ENCODE measurements around the gene TMED6.

- TF ChIP-seq, protein P1, sequence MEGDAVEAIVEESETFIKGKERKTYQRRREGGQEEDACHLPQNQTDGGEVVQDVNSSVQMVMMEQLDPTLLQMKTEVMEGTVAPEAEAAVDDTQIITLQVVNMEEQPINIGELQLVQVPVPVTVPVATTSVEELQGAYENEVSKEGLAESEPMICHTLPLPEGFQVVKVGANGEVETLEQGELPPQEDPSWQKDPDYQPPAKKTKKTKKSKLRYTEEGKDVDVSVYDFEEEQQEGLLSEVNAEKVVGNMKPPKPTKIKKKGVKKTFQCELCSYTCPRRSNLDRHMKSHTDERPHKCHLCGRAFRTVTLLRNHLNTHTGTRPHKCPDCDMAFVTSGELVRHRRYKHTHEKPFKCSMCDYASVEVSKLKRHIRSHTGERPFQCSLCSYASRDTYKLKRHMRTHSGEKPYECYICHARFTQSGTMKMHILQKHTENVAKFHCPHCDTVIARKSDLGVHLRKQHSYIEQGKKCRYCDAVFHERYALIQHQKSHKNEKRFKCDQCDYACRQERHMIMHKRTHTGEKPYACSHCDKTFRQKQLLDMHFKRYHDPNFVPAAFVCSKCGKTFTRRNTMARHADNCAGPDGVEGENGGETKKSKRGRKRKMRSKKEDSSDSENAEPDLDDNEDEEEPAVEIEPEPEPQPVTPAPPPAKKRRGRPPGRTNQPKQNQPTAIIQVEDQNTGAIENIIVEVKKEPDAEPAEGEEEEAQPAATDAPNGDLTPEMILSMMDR (IDR thresholded peaks at IDR 0.05; ENCODE audit: extremely low read depth in 1 of 2, insufficient read depth in 1 of 2, low read depth in 1 of 2, low read length in 2 of 2), result no peak
- no peak for TF ChIP-seq FOS (IDR thresholded peaks at IDR 0.05; ENCODE audit: borderline replicate concordance, insufficient read depth, low read length)
- no peak for TF ChIP-seq EZH2 (IDR thresholded peaks at IDR 0.05; ENCODE audit: borderline replicate concordance, low read depth, low read length, severe bottlenecking)
- no peak for TF ChIP-seq POLR2AphosphoS5 (IDR thresholded peaks at IDR 0.05; ENCODE audit: insufficient read depth, low read depth, low read length)
- no peak for TF ChIP-seq MYC (IDR thresholded peaks at IDR 0.05; ENCODE audit: low read depth, low read length)
- TF ChIP-seq POLR2A (IDR thresholded peaks at IDR 0.05; ENCODE audit: low read depth, low read length), result no peak
- TF ChIP-seq, protein P2, sequence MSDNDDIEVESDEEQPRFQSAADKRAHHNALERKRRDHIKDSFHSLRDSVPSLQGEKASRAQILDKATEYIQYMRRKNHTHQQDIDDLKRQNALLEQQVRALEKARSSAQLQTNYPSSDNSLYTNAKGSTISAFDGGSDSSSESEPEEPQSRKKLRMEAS (IDR thresholded peaks at IDR 0.05; ENCODE audit: insufficient read depth, insufficient read length), result no peak
These were observed 11.4 kb downstream of the TMED6 start for GRCh38 chr16:69340095-69340644.

Measured in endothelial cell of umbilical vein (primary cell).